GM12878 (cell line): Measurements from ENCODE around the gene BCKDHA. TPM values are rescaled to one million over a fixed set of nuclear protein-coding genes. Genes with fewer than 3 reads are reported as not detected.

Source experiments
- ATF2 ChIP-seq: IDR thresholded peaks from 2 replicates; pipeline ENCODE4 v1.6.1; 2012; ENCODE audit warnings: low read length, inconsistent platforms
- BCL3 ChIP-seq: IDR thresholded peaks from 2 replicates; pipeline ENCODE4 v1.6.1; 2011; ENCODE audit warnings: borderline replicate concordance, low read depth, mild to moderate bottlenecking, moderate library complexity, low read length; ENCODE audit not compliant: insufficient read depth, poor library complexity, severe bottlenecking
- CBFB ChIP-seq: IDR thresholded peaks from 2 replicates; pipeline ENCODE4 v1.6.1; 2016; ENCODE audit warnings: antibody characterized with exemption, low read depth
- CEBPB ChIP-seq, 2 experiments: fragments of 150-350 bp in 1 of 2; IDR thresholded peaks; 2 replicates each; pipeline ENCODE4 v1.6.1; 2012 to 2014; ENCODE audit warnings: low read depth in 2 of 2, low read length in 2 of 2, borderline replicate concordance in 1 of 2, inconsistent platforms in 1 of 2
- CREM ChIP-seq: IDR thresholded peaks from 2 replicates; pipeline ENCODE4 v1.6.1; 2014; ENCODE audit warnings: antibody characterized with exemption, low read depth
- E2F8 ChIP-seq: fragments of 450-650 bp; IDR thresholded peaks from 2 replicates; pipeline ENCODE4 v1.6.1; 2018; ENCODE audit warnings: mild to moderate bottlenecking, low read depth, moderate library complexity; ENCODE audit not compliant: partially characterized antibody
- EGR1 ChIP-seq, 2 experiments: IDR thresholded peaks; 1 replicate in 1 of 2; 2 replicates in 1 of 2; pipeline ENCODE4 v1.6.1; 2011 to 2012; ENCODE audit warnings: low read depth in 2 of 2, low read length in 2 of 2, borderline replicate concordance in 1 of 2, mild to moderate bottlenecking in 1 of 2, moderate library complexity in 1 of 2
- FOXK2 ChIP-seq: fragments of 450-650 bp; IDR thresholded peaks from 2 replicates; pipeline ENCODE4 v1.6.1; 2017; ENCODE audit warnings: mild to moderate bottlenecking, moderate library complexity
- IKZF1 ChIP-seq: fragments of 450-650 bp; conservative IDR thresholded peaks from 2 replicates; pipeline ENCODE4 v1.6.1; 2017; ENCODE audit warnings: antibody characterized with exemption, mild to moderate bottlenecking
- MYB ChIP-seq: fragments of 150-350 bp; IDR thresholded peaks from 2 replicates; pipeline ENCODE4 v1.6.1; 2014; ENCODE audit warnings: mild to moderate bottlenecking, low read depth, low read length, borderline replicate concordance
- NFXL1 ChIP-seq: fragments of 450-650 bp; IDR thresholded peaks from 2 replicates; pipeline ENCODE4 v1.6.1; 2017; ENCODE audit warnings: antibody characterized with exemption, mild to moderate bottlenecking, borderline replicate concordance
- PML ChIP-seq: IDR thresholded peaks from 2 replicates; pipeline ENCODE4 v1.6.1; 2012; ENCODE audit warnings: low read length, inconsistent platforms
- POLR2AphosphoS5 ChIP-seq: IDR thresholded peaks from 2 replicates; pipeline ENCODE4 v1.6.1; 2011; ENCODE audit warnings: mild to moderate bottlenecking, low read length, inconsistent platforms
- POU2F2 ChIP-seq: IDR thresholded peaks from 3 replicates; pipeline ENCODE4 v1.6.1; 2011; ENCODE audit warnings: low read depth, mild to moderate bottlenecking, low read length, borderline replicate concordance
- RB1 ChIP-seq: fragments of 450-650 bp; formaldehyde crosslinking; IDR thresholded peaks from 2 replicates; pipeline ENCODE4 v1.6.1; 2017; ENCODE audit warnings: mild to moderate bottlenecking, borderline replicate concordance
- SPI1 ChIP-seq: IDR thresholded peaks from 2 replicates; pipeline ENCODE4 v1.6.1; 2011; ENCODE audit warnings: low read depth, mild to moderate bottlenecking, low read length, moderate library complexity, borderline replicate concordance; ENCODE audit not compliant: insufficient read depth
- STAT1 ChIP-seq: fragments of 450-650 bp; conservative IDR thresholded peaks from 2 replicates; pipeline ENCODE4 v1.6.1; 2014; ENCODE audit warnings: antibody characterized with exemption, mild to moderate bottlenecking
- STAT3 ChIP-seq: IDR thresholded peaks from 2 replicates; pipeline ENCODE4 v1.6.1; 2011; ENCODE audit warnings: low read depth, low read length, improper control_type of control experiment
- TAF1 ChIP-seq: IDR thresholded peaks from 2 replicates; pipeline ENCODE4 v1.6.1; 2011; ENCODE audit warnings: mild to moderate bottlenecking, low read depth, low read length, borderline replicate concordance
- TBL1XR1 ChIP-seq: IDR thresholded peaks from 2 replicates; pipeline ENCODE4 v1.6.1; 2012; ENCODE audit warnings: low read depth, low read length, improper control_type of control experiment
- polyA plus RNA-seq, 11 experiments: library from polyadenylated mRNA; depleted of rRNA in 4 of 11; unstranded in 6 of 11; stranded (reverse) in 5 of 11; fragments of >200 nt; fragmentation: Nextera tagmentation in 4 of 11; fragmentation: Illumina TruSeq in 1 of 11; extraction: Ambion mirVana in 4 of 11; extraction: Trizol in 1 of 11; gene quantifications; 1 replicate in 1 of 11; 2 replicates in 10 of 11; pipeline versions ENCODE4 v1.2.1 to v1.2.3, GENCODE V29; 2011 to 2016; ENCODE audit warnings: inconsistent platforms in 2 of 11, missing spikeins in 2 of 11, low read depth in 1 of 11
- total RNA-seq, 4 experiments: library from RNA; depleted of rRNA in 3 of 4; stranded (reverse); fragments of >200 nt in 3 of 4; fragmentation: Illumina TruSeq in 1 of 4; extraction: Trizol in 1 of 4; gene quantifications; 2 replicates each; pipeline versions ENCODE4 v1.2.1 to v1.2.3, GENCODE V29; 2013 to 2021
- TF ChIP-seq, protein P1 (sequence below): fragments of 450-650 bp; IDR thresholded peaks from 2 replicates; pipeline ENCODE4 v1.6.1; 2017; ENCODE audit warnings: borderline replicate concordance

BCKDHA gene
- total and polyA plus RNA-seq, 10 of the 15 experiments (the other 5 are each of a cell fraction or from before 2014, with no cell fraction given) = 9.9 to 107 (median 46.4) TPM

GRCh38 chr19:41353466-41354342 lies 43.9 kb upstream of the BCKDHA start, which contains the start of gene TGFB1 (continued):
- TF ChIP-seq RB1 = no peak; the same call in 1 of the 2 replicates
- peak; percentile 54; the same call in 1 of the 2 replicates for TF ChIP-seq CBFB
- peak; percentile 66; the same call in 1 of the 2 replicates for TF ChIP-seq TAF1
- peak; percentile 52 for TF ChIP-seq BCL3
- 0 out of 3 replicates have a peak, but pooled peaks have one; percentile 3 for TF ChIP-seq POU2F2
- TF ChIP-seq, protein P1, sequence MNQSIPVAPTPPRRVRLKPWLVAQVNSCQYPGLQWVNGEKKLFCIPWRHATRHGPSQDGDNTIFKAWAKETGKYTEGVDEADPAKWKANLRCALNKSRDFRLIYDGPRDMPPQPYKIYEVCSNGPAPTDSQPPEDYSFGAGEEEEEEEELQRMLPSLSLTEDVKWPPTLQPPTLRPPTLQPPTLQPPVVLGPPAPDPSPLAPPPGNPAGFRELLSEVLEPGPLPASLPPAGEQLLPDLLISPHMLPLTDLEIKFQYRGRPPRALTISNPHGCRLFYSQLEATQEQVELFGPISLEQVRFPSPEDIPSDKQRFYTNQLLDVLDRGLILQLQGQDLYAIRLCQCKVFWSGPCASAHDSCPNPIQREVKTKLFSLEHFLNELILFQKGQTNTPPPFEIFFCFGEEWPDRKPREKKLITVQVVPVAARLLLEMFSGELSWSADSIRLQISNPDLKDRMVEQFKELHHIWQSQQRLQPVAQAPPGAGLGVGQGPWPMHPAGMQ = peak; percentile 74; the same call in 1 of the 2 replicates
- TF ChIP-seq FOXK2 = no peak
- TF ChIP-seq EGR1 (IDR thresholded peaks at IDR 0.05; ENCODE audit: borderline replicate concordance in 1 of 2, low read depth in 2 of 2, low read length in 2 of 2) = peak; percentile 38 to 99
- 0 out of 2 replicates have a peak, but pooled peaks have one; percentile 31 for TF ChIP-seq TBL1XR1
- 0 out of 2 replicates have a peak, but pooled peaks have one; percentile 17 for TF ChIP-seq MYB
- TF ChIP-seq SPI1 = no peak
- TF ChIP-seq POLR2AphosphoS5 = peak; percentile 82
- no peak for TF ChIP-seq ATF2
- peak; percentile 82 for TF ChIP-seq IKZF1
- TF ChIP-seq STAT1 = 0 out of 2 replicates have a peak, but pooled peaks have one; percentile 46
- TF ChIP-seq NFXL1 = peak; percentile 100
- TF ChIP-seq E2F8 = no peak
- no peak for TF ChIP-seq STAT3
- TF ChIP-seq PML = peak; percentile 75; the same call in 1 of the 2 replicates
- no peak for TF ChIP-seq CEBPB (IDR thresholded peaks at IDR 0.05; ENCODE audit: borderline replicate concordance in 1 of 2, low read depth in 2 of 2, low read length in 2 of 2)
- TF ChIP-seq CREM = peak; percentile 9; the same call in 1 of the 2 replicates
